Skeletal muscle satellite cell (primary cell): ENCODE results near the gene CD163. TPM values are rescaled to one million over a fixed set of nuclear protein-coding genes. Genes with fewer than 3 reads are reported as not detected.
"Not testable (repeated sequence)": the region's sequence is repeated elsewhere in the genome, so short reads cannot be mapped to it uniquely, and the experiment has no call there.

Experiments
- H3K27me3 ChIP-seq: 2 replicates; pipeline ENCODE4 v1.7.0; 2013; ENCODE audit warnings: low read length; ENCODE audit not compliant: control insufficient read depth, insufficient read depth
- H3K36me3 ChIP-seq: 2 replicates; pipeline ENCODE4 v1.7.0; 2013; ENCODE audit warnings: mild to moderate bottlenecking, control low read depth, low read length; ENCODE audit not compliant: insufficient read depth
- H3K4me1 ChIP-seq: 2 replicates; pipeline ENCODE4 v1.7.0; 2013; ENCODE audit warnings: low read length; ENCODE audit not compliant: control insufficient read depth, insufficient read depth
- H3K4me2 ChIP-seq: 2 replicates; pipeline ENCODE4 v1.7.0; 2013; ENCODE audit warnings: mild to moderate bottlenecking, low read length
- H3K4me3 ChIP-seq: 2 replicates; pipeline ENCODE4 v1.7.0; 2013; ENCODE audit warnings: low read length
- H3K9ac ChIP-seq: 2 replicates; pipeline ENCODE4 v1.7.0; 2013; ENCODE audit warnings: mild to moderate bottlenecking, low read depth, low read length, moderate library complexity
- H3K9me3 ChIP-seq: replicated peaks from 2 replicates; pipeline ENCODE4 v1.7.0; 2013; ENCODE audit warnings: mild to moderate bottlenecking, control low read depth, low read length
- total RNA-seq: library from RNA; depleted of rRNA; stranded (reverse); fragments of >200 nt; gene quantifications from 2 replicates; pipeline ENCODE4 v1.2.3, GENCODE V29; 2012; rRNA removed

CD163 gene
- under 0.01 and 0.51 TPM in 2 replicates for total RNA-seq

DNA sequence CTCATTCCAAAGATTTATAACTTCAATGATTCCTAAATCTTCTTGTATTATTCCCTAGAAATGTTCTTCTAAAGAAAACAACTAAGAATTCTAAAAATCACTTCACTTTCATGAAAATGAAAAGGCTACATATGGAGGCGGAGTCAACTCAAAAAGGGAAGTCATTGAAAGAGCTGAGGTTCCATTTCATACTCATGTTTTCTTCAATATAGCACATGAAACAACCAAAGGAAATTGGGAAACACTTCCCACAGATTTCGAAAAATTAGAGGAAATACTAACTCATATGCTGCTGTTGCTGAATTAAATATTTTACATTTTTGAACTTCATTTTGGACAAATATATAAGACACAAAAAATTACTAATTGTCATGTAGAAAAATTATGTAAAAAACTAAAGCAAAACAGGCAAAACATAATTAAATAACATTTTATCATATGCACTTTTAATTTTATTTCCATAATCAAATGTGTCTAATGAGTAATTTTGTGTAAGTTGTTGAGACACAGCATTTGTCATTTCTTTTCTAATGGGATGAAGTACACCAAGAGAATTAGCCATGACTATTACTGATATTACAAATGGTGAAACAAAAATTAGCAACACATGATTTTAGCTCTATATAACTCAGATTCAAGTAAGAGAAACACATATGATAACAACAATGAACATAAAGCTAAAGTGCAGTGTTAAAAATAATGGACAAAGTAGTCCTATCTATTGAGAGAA, at the start of gene CD163:
Gene CD163, minus strand, starts transcription at position 92 of the 730 bp plus-strand sequence. Its CDS starts 87 bp downstream, at position 5.
- Histone ChIP-seq H3K4me3 (no peak within 1 kb of the TSS), H3K4me2 (no peak within 1 kb of the TSS), H3K27me3 (no peaks in the 10 kb centered on the region), H3K36me3 (no peaks in the 10 kb centered on the region), H3K9me3 (no peaks in the 10 kb centered on the region), H3K9ac (no peak within 1 kb of the TSS), H3K4me1 (no peaks in the 10 kb centered on the region)

DNA sequence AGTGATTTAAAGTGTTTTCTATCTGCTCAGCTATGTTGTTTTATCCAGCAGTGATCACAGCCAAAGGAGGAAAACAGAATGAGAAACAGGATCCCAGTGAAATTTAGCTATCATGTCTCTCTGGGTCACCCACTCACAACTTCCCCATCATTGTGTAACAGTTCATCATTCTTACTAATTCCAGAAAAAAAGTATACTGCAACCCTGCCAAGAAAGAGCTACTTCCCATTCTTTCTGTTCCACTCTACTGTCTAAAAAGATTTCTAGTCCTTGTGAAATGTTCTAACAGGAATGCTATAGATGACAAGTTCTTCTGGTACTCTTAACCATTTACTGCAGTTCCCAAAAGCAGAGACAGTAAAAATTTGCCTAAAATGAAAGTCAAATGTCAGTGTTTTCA, 39.2 kb upstream of the CD163 start:
- no peaks in the 10 kb centered on the region for H3K4me1 ChIP-seq
- no peak overlapping the region for H3K4me3 ChIP-seq
- H3K9me3 ChIP-seq: no peaks in the 10 kb centered on the region

DNA sequence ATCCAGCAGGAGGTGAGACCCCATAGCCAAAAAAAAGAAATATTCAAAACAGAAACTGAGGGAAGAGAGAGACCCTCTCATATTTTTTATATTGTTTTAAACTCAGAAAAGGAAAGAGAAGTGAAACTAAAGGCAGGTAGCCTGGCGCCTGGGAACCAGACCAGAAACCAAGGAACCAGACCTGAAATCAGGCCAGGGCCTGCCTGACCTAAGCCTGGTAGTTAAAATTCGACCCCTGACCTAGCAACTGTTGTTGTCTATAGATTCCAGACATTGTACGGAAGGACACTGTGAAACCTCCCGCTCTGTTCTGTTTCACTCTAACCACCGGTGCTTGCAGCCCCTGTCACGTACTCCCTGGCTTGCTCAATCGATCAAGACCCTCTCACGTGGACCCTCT, 38.5 kb upstream of the CD163 start:
- Histone ChIP-seq H3K4me3 (no peak overlapping the region), H3K27me3 (no peaks in the 10 kb centered on the region), H3K36me3 (no peaks in the 10 kb centered on the region), H3K4me1 (no peaks in the 10 kb centered on the region), H3K9ac (no peak overlapping the region), H3K9me3 (no peaks in the 10 kb centered on the region), H3K4me2 (no peak overlapping the region)

More for the DNA sequence above, 39.2 kb upstream of the CD163 start:
- H3K27me3 ChIP-seq: no peaks in the 10 kb centered on the region
- H3K4me2 ChIP-seq: no peak overlapping the region
- no peaks in the 10 kb centered on the region for H3K36me3 ChIP-seq
- H3K9ac ChIP-seq: no peak overlapping the region

DNA sequence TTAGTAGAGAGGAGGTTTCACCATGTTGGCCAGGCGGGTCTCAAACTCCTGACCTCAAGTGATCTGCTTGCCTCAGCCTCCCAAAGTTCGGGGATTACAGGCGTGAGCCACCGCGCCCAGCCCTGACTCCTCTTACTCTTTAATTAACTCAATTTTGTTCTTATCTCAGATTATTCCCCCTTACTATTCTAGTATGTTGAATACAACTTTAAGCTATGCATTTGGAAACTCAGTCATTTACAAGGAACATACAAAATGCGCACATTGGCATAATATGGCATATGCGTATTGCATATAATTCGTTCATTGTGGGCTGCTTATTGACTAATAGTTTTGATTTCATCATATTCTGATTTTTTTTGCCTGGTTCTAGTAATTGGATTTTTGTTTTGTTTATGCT, 10.8 kb upstream of the CD163 start:
- H3K4me3 ChIP-seq: no peak overlapping the region
- no peaks in the 10 kb centered on the region for H3K36me3 ChIP-seq
- no peak overlapping the region for H3K4me2 ChIP-seq
- H3K9ac ChIP-seq: no peak overlapping the region
- no peaks in the 10 kb centered on the region for H3K9me3 ChIP-seq
- no peaks in the 10 kb centered on the region for H3K4me1 ChIP-seq
- H3K27me3 ChIP-seq: no peaks in the 10 kb centered on the region

DNA sequence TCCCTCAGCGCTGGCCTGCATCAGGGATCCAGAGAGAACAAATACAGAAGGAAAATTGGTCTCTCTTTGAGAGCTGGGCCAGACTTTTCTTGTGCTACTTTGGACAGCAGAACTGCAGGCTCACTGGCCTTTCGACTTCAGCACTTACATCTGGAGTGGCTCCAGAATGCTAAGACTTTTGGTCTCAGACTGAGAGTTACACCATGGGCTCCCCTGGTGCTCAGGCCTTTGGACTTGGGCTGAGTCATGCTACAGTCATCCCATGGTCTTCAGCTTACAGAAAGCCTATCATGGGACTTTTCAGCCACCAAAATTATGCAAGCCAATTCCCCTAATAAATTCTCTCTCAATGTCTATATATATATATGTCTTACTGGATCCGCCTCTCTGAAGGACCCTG, 9.0 kb upstream of the CD163 start:
- H3K4me1 ChIP-seq: no peaks in the 10 kb centered on the region
- H3K36me3 ChIP-seq: no peaks in the 10 kb centered on the region
- no peaks in the 10 kb centered on the region for H3K9me3 ChIP-seq

DNA sequence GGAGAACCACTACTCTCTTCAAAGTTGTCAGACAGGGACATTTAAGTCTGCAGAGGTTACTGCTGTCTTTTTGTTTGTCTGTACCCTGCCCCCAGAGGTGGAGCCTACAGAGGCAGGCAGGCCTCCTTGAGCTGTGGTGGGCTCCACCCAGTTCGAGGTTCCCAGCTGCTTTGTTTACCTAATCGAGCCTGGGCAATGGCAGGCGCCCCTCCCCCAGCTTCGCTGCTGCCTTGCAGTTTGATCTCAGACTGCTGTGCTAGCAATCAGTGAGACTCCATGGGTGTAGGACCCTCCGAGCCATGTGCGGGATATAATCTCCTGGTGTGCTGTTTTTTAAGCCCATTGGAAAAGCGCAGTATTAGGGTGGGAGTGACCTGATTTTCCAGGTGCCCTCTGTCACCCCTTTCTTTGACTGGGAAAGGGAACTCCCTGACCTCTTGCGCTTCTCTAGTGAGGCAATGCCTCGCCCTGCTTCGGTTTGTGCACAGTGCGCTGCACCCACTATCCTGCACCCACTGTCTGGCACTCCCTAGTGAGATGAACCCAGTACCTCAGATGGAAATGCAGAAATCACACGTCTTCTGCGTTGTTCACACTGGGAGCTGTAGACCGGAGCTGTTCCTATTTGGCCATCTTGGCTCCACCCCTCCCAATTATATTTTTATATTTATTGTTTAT, 6.4 kb upstream of the CD163 start:
- not testable (repeated sequence) for H3K4me3 ChIP-seq, H3K9ac ChIP-seq, H3K27me3 ChIP-seq, H3K4me1 ChIP-seq, H3K36me3 ChIP-seq, H3K9me3 ChIP-seq, H3K4me2 ChIP-seq

More for the DNA sequence above, 9.0 kb upstream of the CD163 start:
- H3K4me2 ChIP-seq: no peak overlapping the region
- H3K4me3 ChIP-seq: no peak overlapping the region
- H3K9ac ChIP-seq: no peak overlapping the region
- H3K27me3 ChIP-seq: no peaks in the 10 kb centered on the region

DNA sequence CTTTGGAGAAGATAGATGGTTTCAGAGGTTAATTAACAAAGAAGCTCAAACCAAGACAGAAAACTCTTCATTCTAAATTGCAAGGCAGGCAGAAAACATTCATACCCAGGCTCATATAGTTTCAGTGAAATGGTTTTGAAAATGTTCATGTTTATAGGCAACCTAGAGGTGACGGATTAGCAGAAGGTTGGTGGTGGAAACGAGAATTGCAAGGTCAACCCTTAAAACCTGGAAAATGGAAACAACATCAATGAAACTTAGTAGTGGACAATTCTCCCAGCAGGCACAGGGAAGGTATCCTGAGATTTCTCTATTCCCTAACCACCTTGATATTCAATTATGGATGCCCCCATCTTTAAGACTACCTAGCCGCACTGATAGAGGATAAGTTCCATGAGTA, 965 bp downstream of the CD163 start:
- no peak overlapping the region for H3K4me2 ChIP-seq
- H3K27me3 ChIP-seq: no peaks in the 10 kb centered on the region
- no peaks in the 10 kb centered on the region for H3K9me3 ChIP-seq
- no peak overlapping the region for H3K9ac ChIP-seq
- H3K4me3 ChIP-seq: no peak overlapping the region
- H3K4me1 ChIP-seq: peaks cover 11% of the 10 kb centered on the region
- H3K36me3 ChIP-seq: no peaks in the 10 kb centered on the region

DNA sequence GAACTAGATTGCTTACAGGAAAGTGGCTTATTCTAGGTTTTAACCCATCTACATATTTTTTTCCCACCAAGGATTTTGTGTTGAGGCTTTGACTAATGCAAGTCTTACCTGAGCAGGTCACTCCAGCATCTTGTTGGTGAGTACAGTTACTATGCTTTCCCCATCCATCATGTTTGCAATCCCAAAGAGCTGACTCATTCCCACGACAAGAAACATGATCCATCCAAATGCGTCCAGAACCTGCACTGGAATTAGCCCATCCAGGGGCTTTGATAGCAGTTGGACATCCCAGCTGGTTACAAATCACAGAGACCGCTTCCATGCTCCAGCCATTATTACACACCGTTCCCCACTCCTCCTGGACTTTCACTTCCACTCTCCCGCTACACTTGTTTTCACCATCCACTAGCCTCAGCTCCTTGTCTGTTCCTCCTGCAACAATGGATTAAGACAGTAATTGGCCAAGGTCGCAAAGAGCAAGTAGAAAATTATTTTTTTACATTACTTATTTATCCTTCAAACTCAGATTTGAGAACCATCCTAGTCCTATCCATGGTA, 2.5 kb downstream of the CD163 start:
- Histone ChIP-seq H3K27me3 (no peaks in the 10 kb centered on the region), H3K4me3 (no peak overlapping the region), H3K4me1 (peaks cover 15% of the 10 kb centered on the region), H3K9me3 (no peaks in the 10 kb centered on the region), H3K4me2 (no peak overlapping the region), H3K36me3 (no peaks in the 10 kb centered on the region), H3K9ac (no peak overlapping the region)

DNA sequence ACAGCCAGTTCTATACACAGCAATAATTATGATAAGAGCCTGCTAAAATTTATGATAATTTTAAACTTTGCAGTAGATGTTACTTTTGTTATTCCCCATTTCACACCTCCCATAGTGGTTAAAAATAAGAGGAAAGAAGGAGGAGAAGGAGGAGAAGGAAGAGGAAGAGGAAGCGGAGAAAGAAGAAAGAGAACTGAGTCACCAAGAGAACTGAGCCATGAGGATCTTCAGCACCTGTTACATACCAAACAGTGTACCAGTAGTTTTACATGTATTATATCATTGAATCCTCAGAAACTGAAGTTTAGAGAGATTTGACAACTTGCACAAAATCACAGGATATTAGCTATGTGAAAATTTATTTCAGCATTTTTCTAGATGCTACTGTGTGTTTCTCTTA, 3.9 kb downstream of the CD163 start:
- no peaks in the 10 kb centered on the region for H3K9me3 ChIP-seq
- peaks cover 15% of the 10 kb centered on the region for H3K4me1 ChIP-seq
- H3K36me3 ChIP-seq: no peaks in the 10 kb centered on the region
- no peak overlapping the region for H3K4me3 ChIP-seq
- H3K4me2 ChIP-seq: no peak overlapping the region
- no peak overlapping the region for H3K9ac ChIP-seq
- no peaks in the 10 kb centered on the region for H3K27me3 ChIP-seq

DNA sequence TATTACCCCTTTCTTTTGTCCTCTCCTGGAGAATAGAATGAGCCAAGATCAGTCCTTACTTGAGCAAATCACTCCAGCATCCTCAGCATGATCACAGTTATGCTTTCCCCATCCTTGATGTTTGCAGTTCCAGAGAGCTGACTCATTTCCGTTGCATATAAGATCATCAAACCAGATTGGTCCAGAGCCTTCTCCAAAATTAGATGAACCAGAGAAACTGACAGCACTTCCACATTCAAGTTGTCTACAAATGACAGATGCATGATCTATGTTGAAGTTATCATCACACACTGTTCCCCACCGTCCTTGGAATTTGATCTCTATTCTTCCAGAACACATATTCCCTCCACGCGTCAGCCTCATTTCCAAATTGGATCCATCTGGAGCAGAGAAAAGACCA, 4.8 kb downstream of the CD163 start:
- H3K4me2 ChIP-seq: no peak overlapping the region
- H3K4me3 ChIP-seq: no peak overlapping the region
- H3K27me3 ChIP-seq: no peaks in the 10 kb centered on the region
- no peaks in the 10 kb centered on the region for H3K9me3 ChIP-seq
- H3K36me3 ChIP-seq: no peaks in the 10 kb centered on the region
- no peak overlapping the region for H3K9ac ChIP-seq
- peaks cover 15% of the 10 kb centered on the region for H3K4me1 ChIP-seq

DNA sequence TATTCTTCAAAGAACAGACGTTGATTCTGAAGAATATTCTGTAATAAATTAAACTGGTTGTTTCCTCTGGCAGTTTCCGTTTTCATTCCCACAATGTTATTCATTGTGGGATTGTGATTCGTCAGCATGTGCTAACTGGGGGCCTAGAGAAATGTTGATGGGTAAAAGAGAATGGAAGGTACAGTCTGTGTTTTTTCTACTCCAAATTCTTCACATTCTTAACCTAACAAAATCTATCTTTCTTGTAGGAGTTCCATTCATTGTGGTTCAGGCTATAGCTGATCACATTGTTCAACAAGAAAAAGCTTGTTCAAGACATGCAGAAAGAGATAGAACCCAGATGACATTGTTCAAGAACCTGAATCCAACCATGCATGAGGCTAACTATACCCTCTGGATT, 5.9 kb downstream of the CD163 start:
- H3K9me3 ChIP-seq: no peaks in the 10 kb centered on the region
- H3K27me3 ChIP-seq: no peaks in the 10 kb centered on the region
- H3K9ac ChIP-seq: no peak overlapping the region
- H3K4me2 ChIP-seq: no peak overlapping the region
- H3K4me3 ChIP-seq: no peak overlapping the region
- H3K36me3 ChIP-seq: no peaks in the 10 kb centered on the region
- peaks cover 15% of the 10 kb centered on the region for H3K4me1 ChIP-seq
